Measurements from ENCODE around the gene EIF1. TPM values are rescaled to one million over a fixed set of nuclear protein-coding genes. Genes with fewer than 3 reads are reported as not detected.
A peak's percentile ranks its signal among the peaks of the same experiment; 100 is the strongest.

Gene EIF1
- total RNA-seq, 2 experiments from 2014 or later, result 1,206 to 1,253 TPM

- CTCF ChIA-PET, result interaction anchor here (0.6 to 2.6 kb wide), 14 partner anchors 9 to 221 kb away, joined by 3 to 33 read pairs (median 3); partner anchors contain the start of genes JUP and P3H4
- Mint-ChIP-seq H3K9me3 (no peaks in the 10 kb centered on the region), H3K36me3 (ENCODE audit: low read depth) (no peaks in the 10 kb centered on the region), H3K27me3 (ENCODE audit: low read depth) (peaks cover 38% of the 10 kb centered on the region), H3K27ac (no peak overlapping the region), H3K4me1 (ENCODE audit: low read depth) (peaks cover 3% of the 10 kb centered on the region), H3K4me3 (no peak overlapping the region)
- intact Hi-C loops (cut with micrococcal nuclease), result loop anchor here (5.0 to 10.0 kb wide), 2 partner anchors 128 to 150 kb away; partner anchors contain the start of gene KLHL11
- DNase-seq, result no peak
Observed at GRCh38 chr17:41736983-41737679, 48.4 kb downstream of the EIF1 start.

GRCh38 chr17:41737680-41738023 is 49.0 kb downstream of the EIF1 start:
- H3K27ac Mint-ChIP-seq, result peak overlapping the region; percentile 36
- peaks cover 33% of the 10 kb centered on the region for H3K27me3 Mint-ChIP-seq (ENCODE audit: low read depth)
- no peak for DNase-seq
- intact Hi-C loops (cut with micrococcal nuclease), result loop anchor here (1.0 to 10.0 kb wide), 5 partner anchors 64 to 379 kb away; partner anchors contain the start of gene KLHL11
- CTCF ChIA-PET, result interaction anchor here (0.6 to 2.6 kb wide), 13 partner anchors 9 to 221 kb away, joined by 3 to 33 read pairs (median 3); partner anchors contain the start of genes JUP and P3H4
- H3K4me1 Mint-ChIP-seq (ENCODE audit: low read depth), result peaks cover 2% of the 10 kb centered on the region
- H3K4me3 Mint-ChIP-seq, result no peak overlapping the region
- no peaks in the 10 kb centered on the region for H3K9me3 Mint-ChIP-seq
- H3K36me3 Mint-ChIP-seq (ENCODE audit: low read depth), result no peaks in the 10 kb centered on the region

- H3K9me3 Mint-ChIP-seq, result no peaks in the 10 kb centered on the region
- CTCF ChIA-PET, result interaction anchor here (0.6 to 2.6 kb wide), 13 partner anchors 10 to 220 kb away, joined by 3 to 33 read pairs (median 3); partner anchors contain the start of genes JUP and P3H4
- peaks cover 2% of the 10 kb centered on the region for H3K4me1 Mint-ChIP-seq (ENCODE audit: low read depth)
- DNase-seq, result peak; percentile 91
- no peaks in the 10 kb centered on the region for H3K36me3 Mint-ChIP-seq (ENCODE audit: low read depth)
- peaks cover 29% of the 10 kb centered on the region for H3K27me3 Mint-ChIP-seq (ENCODE audit: low read depth)
- intact Hi-C loops (cut with micrococcal nuclease), result loop anchor here (1.0 to 10.0 kb wide), 5 partner anchors 63 to 378 kb away; partner anchors contain the start of gene KLHL11
- no peak overlapping the region for H3K27ac Mint-ChIP-seq
- H3K4me3 Mint-ChIP-seq, result no peak overlapping the region
Observed at GRCh38 chr17:41738077-41738800, 49.6 kb downstream of the EIF1 start.

GRCh38 chr17:41738801-41739112 is 50.1 kb downstream of the EIF1 start:
- no peak overlapping the region for H3K27ac Mint-ChIP-seq
- H3K27me3 Mint-ChIP-seq (ENCODE audit: low read depth), result peaks cover 25% of the 10 kb centered on the region

GRCh38 chr17:41739661-41740352 is 51.1 kb downstream of the EIF1 start:
- no peak overlapping the region for H3K27ac Mint-ChIP-seq
- no peak overlapping the region for H3K4me3 Mint-ChIP-seq
- no peaks in the 10 kb centered on the region for H3K9me3 Mint-ChIP-seq
- no peaks in the 10 kb centered on the region for H3K36me3 Mint-ChIP-seq (ENCODE audit: low read depth)
- no peak for DNase-seq
- intact Hi-C loops (cut with micrococcal nuclease), result loop anchor here (5.0 to 10.0 kb wide), 2 partner anchors 125 to 147 kb away; partner anchors contain the start of gene KLHL11
- peaks cover 2% of the 10 kb centered on the region for H3K4me1 Mint-ChIP-seq (ENCODE audit: low read depth)
- CTCF ChIA-PET, result interaction anchor here (0.9 to 1.2 kb wide), 3 partner anchors 61 to 66 kb away, joined by 3 read pairs; no protein-coding TSS in a partner anchor
- peaks cover 23% of the 10 kb centered on the region for H3K27me3 Mint-ChIP-seq (ENCODE audit: low read depth)

More at GRCh38 chr17:41738801-41739112, 50.1 kb downstream of the EIF1 start:
- H3K4me3 Mint-ChIP-seq, result no peak overlapping the region
- H3K36me3 Mint-ChIP-seq (ENCODE audit: low read depth), result no peaks in the 10 kb centered on the region
- CTCF ChIA-PET, result interaction anchor here (0.9 kb wide), 1 partner anchor 62 kb away, joined by 3 read pairs; no protein-coding TSS in a partner anchor
- H3K4me1 Mint-ChIP-seq (ENCODE audit: low read depth), result peaks cover 2% of the 10 kb centered on the region
- intact Hi-C loops (cut with micrococcal nuclease), result loop anchor here (1.0 to 10.0 kb wide), 5 partner anchors 63 to 378 kb away; partner anchors contain the start of gene KLHL11
- no peaks in the 10 kb centered on the region for H3K9me3 Mint-ChIP-seq
- no peak for DNase-seq

GRCh38 chr17:41740506-41740905 is 51.8 kb downstream of the EIF1 start:
- no peaks in the 10 kb centered on the region for H3K36me3 Mint-ChIP-seq (ENCODE audit: low read depth)
- no peak for DNase-seq
- no peaks in the 10 kb centered on the region for H3K4me1 Mint-ChIP-seq (ENCODE audit: low read depth)
- H3K27ac Mint-ChIP-seq, result no peak overlapping the region
- no peaks in the 10 kb centered on the region for H3K9me3 Mint-ChIP-seq
- peaks cover 19% of the 10 kb centered on the region for H3K27me3 Mint-ChIP-seq (ENCODE audit: low read depth)
- CTCF ChIA-PET, result interaction anchor here (1.1 to 1.2 kb wide), 2 partner anchors 62 to 65 kb away, joined by 3 read pairs; no protein-coding TSS in a partner anchor
- no peak overlapping the region for H3K4me3 Mint-ChIP-seq
- intact Hi-C loops (cut with micrococcal nuclease), result no loop called here

- no peak overlapping the region for H3K27ac Mint-ChIP-seq
- intact Hi-C loops (cut with micrococcal nuclease), result no loop called here
- H3K4me1 Mint-ChIP-seq (ENCODE audit: low read depth), result no peaks in the 10 kb centered on the region
- no peak for DNase-seq
- H3K4me3 Mint-ChIP-seq, result no peak overlapping the region
- CTCF ChIA-PET, result interaction anchor here (1.4 kb wide), 1 partner anchor 60 kb away, joined by 6 read pairs; no protein-coding TSS in a partner anchor
- no peaks in the 10 kb centered on the region for H3K9me3 Mint-ChIP-seq
- peaks cover 9% of the 10 kb centered on the region for H3K27me3 Mint-ChIP-seq (ENCODE audit: low read depth)
- H3K36me3 Mint-ChIP-seq (ENCODE audit: low read depth), result no peaks in the 10 kb centered on the region
Observed at GRCh38 chr17:41741709-41742108, 53.0 kb downstream of the EIF1 start.

Other genes starting within 250 kb of the EIF1 start
- gene KRT38, start 247.9 kb upstream of the EIF1 start, total RNA-seq, result not detected
- gene KRT32, start 221.5 kb upstream of the EIF1 start, total RNA-seq, result not detected
- gene KRT35, start 207.7 kb upstream of the EIF1 start, total RNA-seq, result not detected
- not detected for gene KRT36, start 199.0 kb upstream of the EIF1 start, total RNA-seq
- not detected for gene KRT13, start 183.3 kb upstream of the EIF1 start, total RNA-seq
- gene KRT15, start 170.0 kb upstream of the EIF1 start, total RNA-seq, result not detected
- not detected for gene KRT19, start 160.6 kb upstream of the EIF1 start, total RNA-seq
- gene KRT9, start 116.8 kb upstream of the EIF1 start, total RNA-seq, result not detected
- not detected for gene KRT14, start 102.0 kb upstream of the EIF1 start, total RNA-seq
- gene KRT16, start 76.1 kb upstream of the EIF1 start, total RNA-seq, result not detected
- not detected for gene KRT17, start 64.3 kb upstream of the EIF1 start, total RNA-seq
- not detected for gene GAST, start 23.4 kb downstream of the EIF1 start, total RNA-seq
- gene HAP1, start 45.8 kb downstream of the EIF1 start, total RNA-seq, result not detected
- under 1 TPM; 0.27 to 0.33 TPM for gene JUP, start 97.8 kb downstream of the EIF1 start, total RNA-seq
- gene P3H4, start 123.1 kb downstream of the EIF1 start, total RNA-seq, result 1 to 10 TPM; 1.2 to 1.5 TPM
- under 1 TPM in 1 of 2 experiments, not detected in 1; 0.36 TPM for gene FKBP10, start 124.1 kb downstream of the EIF1 start, total RNA-seq
- gene NT5C3B, start 147.3 kb downstream of the EIF1 start, total RNA-seq, result 10 to 100 TPM; 25.9 to 28.1 TPM
- not detected for gene KLHL10, start 148.9 kb downstream of the EIF1 start, total RNA-seq
- 1 to 10 TPM; 8.9 to 9.6 TPM for gene KLHL11, start 176.5 kb downstream of the EIF1 start, total RNA-seq
- 100 to 1,000 TPM; 153 to 161 TPM for gene ACLY, start 230.1 kb downstream of the EIF1 start, total RNA-seq
- gene ODAD4, start 241.7 kb downstream of the EIF1 start, total RNA-seq, result under 1 TPM; 0.55 to 0.79 TPM